Progenitor cell of endocrine pancreas (in vitro differentiated cells): ENCODE results near the gene ADNP2. TPM values are rescaled to one million over a fixed set of nuclear protein-coding genes. Genes with fewer than 3 reads are reported as not detected.

Source experiments
- DNase-seq: peaks from one replicate; pipeline ENCODE4 v3.0.0; 2021; ENCODE audit warnings: low spot score; ENCODE audit not compliant: unreplicated experiment
- H3K27ac Mint-ChIP-seq: 2 replicates; pipeline ENCODE4 v1.8.0; 2021; ENCODE audit warnings: mild to moderate bottlenecking, moderate library complexity, mixed read lengths
- H3K27me3 Mint-ChIP-seq: 2 replicates; pipeline ENCODE4 v1.8.0; 2021; ENCODE audit warnings: mixed read lengths
- H3K36me3 Mint-ChIP-seq: 2 replicates; pipeline ENCODE4 v1.8.0; 2022; ENCODE audit warnings: mixed read lengths; ENCODE audit not compliant: insufficient read depth
- H3K4me1 Mint-ChIP-seq: 2 replicates; pipeline ENCODE4 v1.8.0; 2021; ENCODE audit warnings: low read depth, mixed read lengths
- H3K4me3 Mint-ChIP-seq: 2 replicates; pipeline ENCODE4 v1.8.0; 2021; ENCODE audit warnings: low read depth, mild to moderate bottlenecking, moderate library complexity, mixed read lengths
- H3K9me3 Mint-ChIP-seq: 2 replicates; pipeline ENCODE4 v1.8.0; 2021; ENCODE audit warnings: low read depth, mixed read lengths
- CTCF ChIP-seq: fragments of 200-600 bp; sonication (generic); IDR thresholded peaks from one replicate; pipeline ENCODE4 v1.5.0; 2021; ENCODE audit warnings: antibody characterized with exemption, mild to moderate bottlenecking; ENCODE audit not compliant: unreplicated experiment
- total RNA-seq: library from RNA; stranded (reverse); gene quantifications from 2 replicates; pipeline ENCODE4 v1.2.1, GENCODE V29; 2021

The ADNP2 gene
- total RNA-seq, 1 donor from 2014 or later: 31.8 TPM

GRCh38 chr18:80133124-80133523, 24.1 kb downstream of the ADNP2 start:
- Mint-ChIP-seq H3K4me1 (peaks cover 2% of the 10 kb centered on the region), H3K27ac (peak overlapping the region; percentile 41), H3K36me3 (peaks cover 17% of the 10 kb centered on the region), H3K27me3 (no peaks in the 10 kb centered on the region), H3K9me3 (no peaks in the 10 kb centered on the region), H3K4me3 (no peak overlapping the region)
- TF ChIP-seq CTCF: no peak
- no peak for DNase-seq

- no peaks in the 10 kb centered on the region for H3K27me3 Mint-ChIP-seq
- H3K27ac Mint-ChIP-seq: no peak overlapping the region
- DNase-seq: no peak
- H3K4me3 Mint-ChIP-seq: no peak overlapping the region
- no peak for TF ChIP-seq CTCF
- no peaks in the 10 kb centered on the region for H3K4me1 Mint-ChIP-seq
- H3K9me3 Mint-ChIP-seq: no peaks in the 10 kb centered on the region
- H3K36me3 Mint-ChIP-seq: peaks cover 19% of the 10 kb centered on the region
These were observed 26.1 kb downstream of the ADNP2 start for GRCh38 chr18:80135136-80135535.

- H3K9me3 Mint-ChIP-seq: no peaks in the 10 kb centered on the region
- peaks cover 15% of the 10 kb centered on the region for H3K36me3 Mint-ChIP-seq
These were observed 27.6 kb downstream of the ADNP2 start for GRCh38 chr18:80136679-80137078.

GRCh38 chr18:80137137-80137536, 28.1 kb downstream of the ADNP2 start:
- TF ChIP-seq CTCF: no peak
- no peaks in the 10 kb centered on the region for H3K27me3 Mint-ChIP-seq
- peak overlapping the region; percentile 31 for H3K27ac Mint-ChIP-seq
- H3K36me3 Mint-ChIP-seq: peaks cover 15% of the 10 kb centered on the region
- no peak for DNase-seq
- H3K4me1 Mint-ChIP-seq: no peaks in the 10 kb centered on the region
- no peak overlapping the region for H3K4me3 Mint-ChIP-seq
- no peaks in the 10 kb centered on the region for H3K9me3 Mint-ChIP-seq

More at GRCh38 chr18:80136679-80137078, 27.6 kb downstream of the ADNP2 start:
- Mint-ChIP-seq H3K4me1 (no peaks in the 10 kb centered on the region), H3K27me3 (no peaks in the 10 kb centered on the region), H3K4me3 (no peak overlapping the region), H3K27ac (no peak overlapping the region)
- TF ChIP-seq CTCF: no peak
- DNase-seq: no peak

DNA sequence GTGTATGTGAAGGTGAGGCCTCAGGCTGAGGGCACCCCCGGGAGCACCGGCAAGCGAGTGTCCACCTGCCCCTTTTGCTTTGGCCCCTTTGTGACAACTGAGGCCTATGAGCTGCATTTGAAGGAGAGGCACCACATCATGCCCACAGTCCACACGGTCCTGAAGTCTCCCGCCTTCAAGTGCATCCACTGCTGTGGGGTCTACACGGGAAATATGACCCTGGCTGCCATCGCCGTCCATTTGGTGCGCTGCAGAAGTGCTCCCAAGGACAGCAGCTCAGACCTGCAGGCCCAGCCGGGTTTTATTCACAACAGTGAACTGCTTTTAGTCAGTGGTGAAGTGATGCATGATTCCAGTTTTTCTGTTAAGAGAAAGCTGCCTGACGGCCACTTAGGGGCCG, 28.9 kb downstream of the ADNP2 start:
- Mint-ChIP-seq H3K27ac (no peak overlapping the region), H3K27me3 (no peaks in the 10 kb centered on the region), H3K9me3 (no peaks in the 10 kb centered on the region), H3K36me3 (peaks cover 15% of the 10 kb centered on the region), H3K4me3 (no peak overlapping the region), H3K4me1 (no peaks in the 10 kb centered on the region)
- TF ChIP-seq CTCF: no peak
- no peak for DNase-seq
